GM10248 (cell line): ENCODE results near the gene THAP7.

Experiments
- CTCF ChIA-PET: fragments of 300-600 bp; sonication (Branson Sonifier 250); formaldehyde crosslinking; extraction: SDS; loops from one replicate; lab custom pipeline; 2021; ENCODE audit warnings: antibody characterized with exemption; lab: Yijun Ruan, JAX
- POLR2A ChIA-PET: fragments of 350-650 bp; sonication (Branson Sonifier 250); formaldehyde crosslinking; extraction: SDS; loops from one replicate; lab custom pipeline; 2020; ENCODE audit warnings: antibody characterized with exemption; lab: Yijun Ruan, JAX
- DNase-seq: peaks from one replicate; pipeline ENCODE4 v3.0.0; 2012; ENCODE audit errors: extremely low spot score
- TF ChIP-seq, protein P1 (sequence below): IDR thresholded peaks from 2 replicates; pipeline ENCODE4 v1.5.1; 2012; ENCODE audit warnings: mild to moderate bottlenecking, low read depth; ENCODE audit errors: extremely low read depth, missing control alignments, control extremely low read depth

THAP7 gene

DNA sequence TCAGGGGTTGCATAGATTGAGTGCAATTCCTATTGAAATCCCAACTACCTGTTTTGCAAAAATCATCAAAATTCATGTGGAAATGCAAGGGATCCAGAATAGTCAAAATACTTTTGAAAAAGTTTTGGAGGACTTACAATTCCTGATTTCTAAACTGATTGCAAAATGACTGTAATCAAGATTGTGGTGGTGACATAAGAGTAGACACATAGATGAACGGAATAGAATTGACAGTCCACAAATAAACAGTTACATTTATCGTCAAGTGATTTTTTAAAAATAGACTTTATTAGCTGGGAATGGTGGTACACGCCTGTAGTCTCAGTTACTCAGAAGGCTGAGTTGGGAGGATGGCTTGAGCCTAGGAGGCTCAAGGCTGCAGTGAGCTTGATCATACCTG, 33.1 kb upstream of the THAP7 start:
- TF ChIP-seq, protein P1, sequence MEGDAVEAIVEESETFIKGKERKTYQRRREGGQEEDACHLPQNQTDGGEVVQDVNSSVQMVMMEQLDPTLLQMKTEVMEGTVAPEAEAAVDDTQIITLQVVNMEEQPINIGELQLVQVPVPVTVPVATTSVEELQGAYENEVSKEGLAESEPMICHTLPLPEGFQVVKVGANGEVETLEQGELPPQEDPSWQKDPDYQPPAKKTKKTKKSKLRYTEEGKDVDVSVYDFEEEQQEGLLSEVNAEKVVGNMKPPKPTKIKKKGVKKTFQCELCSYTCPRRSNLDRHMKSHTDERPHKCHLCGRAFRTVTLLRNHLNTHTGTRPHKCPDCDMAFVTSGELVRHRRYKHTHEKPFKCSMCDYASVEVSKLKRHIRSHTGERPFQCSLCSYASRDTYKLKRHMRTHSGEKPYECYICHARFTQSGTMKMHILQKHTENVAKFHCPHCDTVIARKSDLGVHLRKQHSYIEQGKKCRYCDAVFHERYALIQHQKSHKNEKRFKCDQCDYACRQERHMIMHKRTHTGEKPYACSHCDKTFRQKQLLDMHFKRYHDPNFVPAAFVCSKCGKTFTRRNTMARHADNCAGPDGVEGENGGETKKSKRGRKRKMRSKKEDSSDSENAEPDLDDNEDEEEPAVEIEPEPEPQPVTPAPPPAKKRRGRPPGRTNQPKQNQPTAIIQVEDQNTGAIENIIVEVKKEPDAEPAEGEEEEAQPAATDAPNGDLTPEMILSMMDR: no peak
- POLR2A ChIA-PET: no interaction called here
- CTCF ChIA-PET: no interaction called here
- no peak for DNase-seq

DNA sequence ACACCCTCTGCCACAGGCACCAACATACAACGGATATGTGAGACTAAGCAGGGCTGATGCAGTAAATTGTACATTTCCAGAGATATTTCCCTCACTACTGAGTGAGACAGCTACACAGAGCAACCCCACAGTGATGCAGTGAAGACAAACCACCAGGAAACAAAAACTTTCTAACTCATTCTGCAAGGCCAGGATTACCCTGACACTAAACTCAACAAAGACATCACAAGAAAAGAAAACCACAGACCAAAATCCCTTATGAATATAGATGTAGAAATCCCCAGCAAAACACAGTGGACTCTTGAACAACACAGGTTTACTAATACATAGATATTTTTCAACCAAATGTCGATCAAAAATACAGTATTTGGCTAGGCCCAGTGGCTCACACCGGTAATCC, 32.0 kb upstream of the THAP7 start:
- POLR2A ChIA-PET: no interaction called here
- TF ChIP-seq, protein P1: no peak
- DNase-seq: no peak
- CTCF ChIA-PET: no interaction called here

DNA sequence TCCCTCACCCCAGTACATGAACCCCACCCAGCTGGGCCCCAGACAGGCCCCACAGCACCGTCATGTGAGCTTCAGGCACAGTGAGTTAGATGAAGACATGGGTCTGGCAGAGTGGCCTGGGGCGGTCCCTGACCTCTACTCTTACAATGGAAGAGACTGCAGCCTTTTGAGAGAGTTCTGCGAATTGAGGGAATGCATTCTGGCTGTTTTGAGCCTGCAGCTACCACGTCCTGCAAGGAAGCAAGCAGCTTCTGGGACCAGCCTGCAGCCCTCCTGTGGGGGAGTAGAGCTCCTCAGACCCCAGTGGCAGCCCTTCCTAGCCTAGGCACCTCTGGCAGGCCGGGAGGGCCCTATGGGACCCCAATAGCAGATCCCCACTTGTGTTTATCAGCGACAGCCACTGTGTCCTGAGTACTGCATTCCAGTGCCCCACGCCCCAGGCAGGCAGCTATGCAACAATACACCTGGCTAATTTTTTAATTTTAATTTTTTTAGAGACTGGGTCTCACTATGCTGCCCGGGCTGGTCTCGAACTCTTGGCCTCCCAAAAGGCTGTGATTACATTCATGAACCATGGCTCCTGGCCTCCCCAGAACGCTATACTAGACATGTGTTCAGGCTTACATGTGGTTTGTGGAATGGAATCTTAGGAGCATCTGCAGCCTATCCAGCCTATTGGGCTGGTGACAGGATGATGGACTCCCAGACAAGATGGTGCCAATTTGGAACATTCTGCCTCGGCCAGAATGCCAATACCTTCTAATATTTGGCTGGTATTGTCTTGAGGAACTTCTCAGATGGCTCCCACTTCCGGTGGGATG, 31.2 kb upstream of the THAP7 start:
- CTCF ChIA-PET: interaction anchor here (1.6 kb wide), 1 partner anchor 12 kb away, joined by 5 read pairs; no protein-coding TSS in a partner anchor
- TF ChIP-seq, protein P1: no peak
- no peak for DNase-seq
- POLR2A ChIA-PET: no interaction called here

DNA sequence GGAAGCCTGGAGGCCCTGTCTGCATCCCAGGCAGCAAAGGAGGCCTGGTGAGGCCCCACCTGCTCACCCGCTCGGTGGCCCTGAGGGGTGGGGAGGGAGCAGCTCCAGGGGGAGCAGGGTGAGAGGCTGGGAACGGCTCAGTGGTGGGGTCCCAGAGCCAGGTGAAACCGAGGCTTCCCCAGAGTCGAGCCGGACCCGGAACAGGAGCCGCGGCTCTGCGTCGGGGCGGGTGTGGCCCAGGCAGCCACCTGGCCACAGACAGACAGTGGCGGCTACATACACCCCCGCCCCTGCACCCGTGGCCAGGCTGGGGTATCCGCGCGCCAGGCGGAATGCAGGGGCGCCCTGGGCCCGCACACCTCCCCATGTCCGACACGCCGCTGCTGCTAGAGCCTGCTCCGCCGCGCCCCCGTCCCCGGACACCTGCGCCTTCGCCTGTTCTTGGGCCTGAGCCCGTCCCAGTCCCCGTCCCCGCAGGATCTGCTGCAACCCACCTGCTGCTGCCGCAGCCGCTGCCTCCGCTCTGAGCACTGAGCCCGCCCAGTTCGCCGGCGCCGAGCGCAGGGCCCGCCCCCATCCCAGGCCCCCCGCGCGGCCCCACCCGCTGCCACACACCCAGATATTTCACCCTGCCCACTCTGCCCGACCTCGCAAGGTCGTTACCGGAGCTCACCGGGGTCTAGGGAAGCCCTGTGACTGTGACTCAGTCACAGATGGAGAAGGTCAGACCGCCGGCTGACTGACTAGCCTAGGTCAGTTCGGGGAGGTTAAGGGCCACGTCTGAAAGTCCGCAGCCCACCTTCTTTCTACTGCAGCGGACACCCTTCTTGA, 30.3 kb upstream of the THAP7 start, which contains the start of gene SLC7A4:
SLC7A4 (minus strand) TSS at position 525 of the 831 bp plus-strand sequence. CDS start 749 bp downstream, outside the sequence.
- CTCF ChIA-PET: interaction anchor here (1.6 kb wide), 1 partner anchor 11 kb away, joined by 5 read pairs; no protein-coding TSS in a partner anchor

DNA sequence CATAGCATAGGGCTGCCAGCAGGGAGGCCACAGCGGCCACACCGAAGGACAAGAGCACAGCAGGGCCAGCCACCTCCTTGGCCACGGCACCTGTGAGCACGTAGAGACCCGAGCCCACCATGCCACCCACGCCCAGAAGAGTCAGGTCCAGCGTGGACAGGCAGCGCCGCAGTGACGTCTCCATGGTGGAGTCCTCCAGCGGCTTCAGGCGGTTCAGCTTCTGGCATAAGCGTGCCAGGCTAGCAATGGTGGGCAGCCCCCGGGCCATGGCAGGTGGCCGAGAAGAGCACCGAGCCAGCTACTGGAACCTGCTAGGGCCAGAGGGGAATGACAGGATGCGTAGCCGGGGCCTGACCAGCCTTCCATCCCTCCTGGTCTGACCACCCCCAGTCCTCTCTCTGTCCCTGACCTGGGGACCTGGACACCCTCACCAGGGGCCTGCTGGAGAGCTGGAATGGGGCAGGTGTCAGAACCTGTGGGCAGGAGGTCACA, 29.7 kb upstream of the THAP7 start:
- no peak for DNase-seq
- ChIA-PET POLR2A (no interaction called here), CTCF (no interaction called here)
- TF ChIP-seq, protein P1: no peak

More for the DNA sequence above, 30.3 kb upstream of the THAP7 start, which contains the start of gene SLC7A4:
- POLR2A ChIA-PET: no interaction called here
- no peak for DNase-seq
- TF ChIP-seq, protein P1: no peak
